H1 (cell line): ENCODE results near the gene PCBP2.

Source experiments
- CEBPB ChIP-seq: IDR thresholded peaks from 2 replicates; pipeline ENCODE4 v1.6.1; 2012; ENCODE audit warnings: low read depth, low read length
- CTCF ChIP-seq, 3 experiments: IDR thresholded peaks; 1 replicate in 2 of 3; 2 replicates in 1 of 3; pipeline versions ENCODE4 v1.5.1 to v1.6.1; 2011; ENCODE audit warnings: low read length in 3 of 3, mild to moderate bottlenecking in 3 of 3, inconsistent platforms in 2 of 3, low read depth in 1 of 3, moderate library complexity in 1 of 3; ENCODE audit not compliant: insufficient read depth in 1 of 3; ENCODE audit errors: control extremely low read depth in 1 of 3
- EZH2 ChIP-seq: fragments of 200-600 bp; sonication (generic); IDR thresholded peaks from 2 replicates; pipeline ENCODE4 v1.7.1; 2012; ENCODE audit warnings: low read depth, mild to moderate bottlenecking, moderate library complexity, low read length, inconsistent platforms; ENCODE audit not compliant: severe bottlenecking
- KDM1A ChIP-seq: fragments of 200-600, 300-600 bp; sonication (generic); IDR thresholded peaks from 2 replicates; pipeline ENCODE4 v1.7.1; 2016; ENCODE audit warnings: mild to moderate bottlenecking, low read length, borderline replicate concordance
- POLR2A ChIP-seq, 2 experiments: IDR thresholded peaks; 1 replicate in 1 of 2; 2 replicates in 1 of 2; pipeline ENCODE4 v1.6.1; 2011; ENCODE audit warnings: low read depth in 2 of 2, low read length in 2 of 2, mild to moderate bottlenecking in 2 of 2; ENCODE audit errors: control extremely low read depth in 1 of 2
- POLR2AphosphoS5 ChIP-seq: IDR thresholded peaks from 2 replicates; pipeline ENCODE4 v1.6.1; 2011; ENCODE audit warnings: low read depth, low read length
- RFX5 ChIP-seq: IDR thresholded peaks from 2 replicates; pipeline ENCODE4 v1.6.1; 2011; ENCODE audit warnings: low read depth, low read length, improper control_type of control experiment, borderline replicate concordance
- SIN3A ChIP-seq, 2 experiments: IDR thresholded peaks in 1 of 2; conservative IDR thresholded peaks in 1 of 2; 2 replicates each; pipeline ENCODE4 v1.6.1; 2011 to 2012; ENCODE audit warnings: low read length in 2 of 2, improper control_type of control experiment in 1 of 2, low read depth in 1 of 2, mild to moderate bottlenecking in 1 of 2
- TEAD4 ChIP-seq: IDR thresholded peaks from 2 replicates; pipeline ENCODE4 v1.6.1; 2012; ENCODE audit warnings: low read depth, low read length, inconsistent platforms, mixed read lengths

- TF ChIP-seq SIN3A (conservative IDR thresholded peaks at IDR 0.05 in 1 of 2, IDR thresholded peaks at IDR 0.05 in 1 of 2; ENCODE audit: low read depth in 1 of 2, low read length in 2 of 2): no peak
- TF ChIP-seq POLR2AphosphoS5: no peak; the same call in 1 of the 2 replicates
- TF ChIP-seq EZH2: no peak
- no peak for TF ChIP-seq CTCF (IDR thresholded peaks at IDR 0.05; ENCODE audit: control extremely low read depth in 1 of 3, insufficient read depth in 1 of 3, low read depth in 1 of 3, low read length in 3 of 3)
- no peak for TF ChIP-seq KDM1A
- TF ChIP-seq POLR2A (IDR thresholded peaks at IDR 0.05; ENCODE audit: control extremely low read depth in 1 of 2, low read depth in 2 of 2, low read length in 2 of 2): peak in 1 of 2 experiments; percentile 41; a peak in 1 of 3 replicates
- no peak for TF ChIP-seq TEAD4
- no peak for TF ChIP-seq RFX5
- no peak for TF ChIP-seq CEBPB
Measured at GRCh38 chr12:53484686-53485575, 33.0 kb downstream of the PCBP2 start.
